Effector CD4-positive, alpha-beta T cell (primary cell): ENCODE results near the gene TMED8.
"Not testable (repeated sequence)": the region's sequence is repeated elsewhere in the genome, so short reads cannot be mapped to it uniquely, and the experiment has no call there.

Experiments used
- DNase-seq: peaks from one replicate; pipeline ENCODE4 v3.0.0-alpha.2; 2020

The TMED8 gene

GRCh38 chr14:77320238-77320935 lies 56.5 kb downstream of the TMED8 start, which contains the start of gene POMT2:
TSS of gene POMT2 (minus strand) at chr14:77320883. CDS start at chr14:77320681, 202 bp downstream.
- DNase-seq = peak; percentile 89

GRCh38 chr14:77319422-77319821 lies 57.5 kb downstream of the TMED8 start:
- DNase-seq = no peak

- DNase-seq = not testable (repeated sequence)
Measured at GRCh38 chr14:77318756-77319155, 58.1 kb downstream of the TMED8 start.

GRCh38 chr14:77318006-77318553 lies 58.8 kb downstream of the TMED8 start:
- no peak for DNase-seq

- DNase-seq = no peak
Measured at GRCh38 chr14:77316872-77317301, 60.0 kb downstream of the TMED8 start.

- no peak for DNase-seq
Measured at GRCh38 chr14:77316195-77316505, 60.7 kb downstream of the TMED8 start.

GRCh38 chr14:77314539-77315457 lies 62.1 kb downstream of the TMED8 start:
- no peak for DNase-seq

- no peak for DNase-seq
Measured at GRCh38 chr14:77314043-77314442, 62.9 kb downstream of the TMED8 start.

GRCh38 chr14:77313371-77313770 lies 63.5 kb downstream of the TMED8 start:
- DNase-seq = no peak

GRCh38 chr14:77311217-77311616 lies 65.7 kb downstream of the TMED8 start:
- DNase-seq = no peak

GRCh38 chr14:77310026-77310425 lies 66.9 kb downstream of the TMED8 start:
- no peak for DNase-seq

- DNase-seq = no peak
Measured at GRCh38 chr14:77309131-77309530, 67.8 kb downstream of the TMED8 start.

- no peak for DNase-seq
Measured at GRCh38 chr14:77306851-77307496, 69.9 kb downstream of the TMED8 start.

- DNase-seq = no peak
Measured at GRCh38 chr14:77306416-77306815, 70.5 kb downstream of the TMED8 start.

- DNase-seq = no peak
Measured at GRCh38 chr14:77305696-77306095, 71.2 kb downstream of the TMED8 start.

- no peak for DNase-seq
Measured at GRCh38 chr14:77303417-77304156, 73.3 kb downstream of the TMED8 start.

GRCh38 chr14:77302926-77303325 lies 74.0 kb downstream of the TMED8 start:
- no peak for DNase-seq

- peak; percentile 23 for DNase-seq
Measured at GRCh38 chr14:77301103-77301502, 75.8 kb downstream of the TMED8 start.

- no peak for DNase-seq
Measured at GRCh38 chr14:77299771-77300170, 77.1 kb downstream of the TMED8 start.

GRCh38 chr14:77296906-77297305 lies 80.0 kb downstream of the TMED8 start:
- no peak for DNase-seq

GRCh38 chr14:77296155-77296554 lies 80.7 kb downstream of the TMED8 start:
- DNase-seq = no peak

GRCh38 chr14:77290705-77291104 lies 86.2 kb downstream of the TMED8 start:
- no peak for DNase-seq
